ENCODE results near the gene MIA2. TPM values are rescaled to one million over a fixed set of nuclear protein-coding genes. Genes with fewer than 3 reads are reported as not detected.

The MIA2 gene
- total RNA-seq, 1 experiment from 2014 or later = 15.0 TPM

DNA sequence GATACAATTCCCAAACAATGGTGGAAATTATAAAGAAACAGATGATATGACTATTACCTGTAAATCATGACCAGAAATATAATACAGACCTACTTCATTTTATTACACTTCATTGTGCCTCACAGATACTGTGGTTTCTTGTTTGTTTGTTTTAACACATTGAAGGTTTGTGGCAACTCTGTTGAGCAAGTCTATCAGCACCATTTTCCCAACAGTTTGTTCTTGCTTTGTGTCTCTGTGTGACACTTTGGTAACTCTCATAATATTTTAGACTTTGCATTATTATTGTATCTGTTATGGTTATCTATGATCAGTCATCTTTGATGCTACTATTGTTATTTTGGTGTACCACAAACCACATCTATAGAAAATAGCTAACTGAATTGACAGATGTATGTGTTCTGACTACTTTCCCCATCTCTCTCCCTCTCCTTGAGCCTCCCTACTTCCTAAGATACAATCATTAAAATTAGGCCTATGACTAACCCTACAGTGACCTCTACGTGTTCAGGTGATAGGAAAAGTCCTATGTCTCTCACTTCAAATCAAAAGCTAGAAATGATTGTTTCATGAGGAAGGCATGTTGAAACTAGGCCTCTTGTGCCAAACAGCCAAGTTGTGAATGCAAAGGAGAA, 149.4 kb downstream of the MIA2 start:
- Mint-ChIP-seq H3K36me3 (ENCODE audit: insufficient read depth in 1 of 3, low read depth in 3 of 3) (no peaks in the 10 kb centered on the region; a peak in 1 of 7 replicates), H3K4me3 (no peak overlapping the region), H3K4me1 (peaks cover 0 to 2% of the 10 kb centered on the region in 2 experiments; a peak in 2 of 4 replicates), H3K27ac (no peak overlapping the region), H3K9me3 (no peaks in the 10 kb centered on the region), H3K27me3 (ENCODE audit: low read depth) (no peaks in the 10 kb centered on the region)
- Histone ChIP-seq H4K5ac (ENCODE audit: insufficient read length, low read depth, low read length) (no peak overlapping the region), H3K27me3 (ENCODE audit: insufficient read depth, low read length) (no peaks in the 10 kb centered on the region), H3K4me2 (ENCODE audit: insufficient read depth, insufficient read length, low read length) (no peak overlapping the region), H3K14ac (ENCODE audit: insufficient read depth, low read length) (no peak overlapping the region), H3T11ph (ENCODE audit: low read length) (no peak overlapping the region), H3K79me1 (ENCODE audit: insufficient read depth, low read depth, low read length, poor library complexity, severe bottlenecking) (no peaks in the 10 kb centered on the region), H4K91ac (ENCODE audit: insufficient read length, low read depth, low read length) (no peak overlapping the region), H2BK20ac (ENCODE audit: low read depth, low read length, poor library complexity, severe bottlenecking) (no peak overlapping the region), H2BK5ac (ENCODE audit: insufficient read length, low read length) (no peak overlapping the region), H2AFZ (ENCODE audit: low read length) (no peak overlapping the region), H2BK15ac (ENCODE audit: low read depth, low read length) (no peak overlapping the region), H2AK5ac (ENCODE audit: insufficient read length, low read length) (no peak overlapping the region), H3K4ac (ENCODE audit: low read depth, low read length) (no peak overlapping the region), H4K8ac (replicated peaks; ENCODE audit: insufficient read length, low read depth, low read length) (no peak overlapping the region), H3K9ac (ENCODE audit: extremely low read depth, insufficient read length, low read length) (no peak overlapping the region), H3K56ac (ENCODE audit: insufficient read length, low read depth, low read length) (no peak overlapping the region), H3K27ac (ENCODE audit: insufficient read length, low read depth, low read length) (no peak overlapping the region), H3K23ac (ENCODE audit: insufficient read length, low read depth, low read length) (no peak overlapping the region), H3K79me2 (ENCODE audit: insufficient read depth, low read length) (no peaks in the 10 kb centered on the region), H3K18ac (ENCODE audit: insufficient read length, low read depth, low read length) (no peak overlapping the region), H2BK12ac (ENCODE audit: insufficient read length, low read depth, low read length) (no peak overlapping the region), H4K20me1 (ENCODE audit: control insufficient read depth, insufficient read depth, insufficient read length) (no peaks in the 10 kb centered on the region), H2BK120ac (ENCODE audit: low read depth, low read length, poor library complexity, severe bottlenecking) (no peak overlapping the region), H3K23me2 (ENCODE audit: insufficient read length, low read depth, low read length, poor library complexity, severe bottlenecking) (no peaks in the 10 kb centered on the region), H3K9me3 (ENCODE audit: control insufficient read depth, low read depth, low read length) (no peaks in the 10 kb centered on the region), H3K4me1 (ENCODE audit: insufficient read depth, low read length) (no peaks in the 10 kb centered on the region)
- DNase-seq = no peak
- no peak for TF ChIP-seq CTCF (conservative IDR thresholded peaks at IDR 0.05)
- WGBS (ENCODE audit: extremely low coverage, insufficient read length, low lambda C conversion rate) = no CpG with 5 or more reads among the region's 1 CpG
